Measurements from ENCODE around the gene DPP8.
"Not testable (repeated sequence)": the region's sequence is repeated elsewhere in the genome, so short reads cannot be mapped to it uniquely, and the experiment has no call there.

DPP8 gene

GRCh38 chr15:65524226-65524625 is 6.7 kb upstream of the DPP8 start:
- no peak for DNase-seq (ENCODE audit: low spot score)

DNA sequence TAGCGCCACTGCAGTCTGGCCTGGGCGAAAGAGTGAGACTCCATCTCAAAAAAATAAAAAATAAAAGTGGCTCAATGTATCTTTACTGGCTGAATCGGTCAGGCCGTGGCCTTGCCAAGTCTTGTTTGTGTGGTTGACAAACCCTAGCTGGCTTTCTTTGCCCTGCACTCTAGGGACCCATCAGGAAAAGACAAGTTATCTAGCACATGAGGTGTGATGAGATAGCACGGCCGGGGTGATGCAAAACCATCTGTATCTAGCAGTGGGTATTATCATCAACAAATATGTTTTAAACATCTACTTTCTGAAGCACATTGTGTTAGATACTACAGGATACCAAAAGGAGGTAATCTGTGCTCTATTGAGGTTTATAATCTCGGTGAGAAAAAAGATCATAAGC is 3.9 kb upstream of the DPP8 start:
- DNase-seq (ENCODE audit: low spot score): no peak

- DNase-seq (ENCODE audit: low spot score): no peak
Observed at GRCh38 chr15:65518633-65519285, 1.3 kb upstream of the DPP8 start.

- no peak for DNase-seq (ENCODE audit: low spot score)
Observed at GRCh38 chr15:65517866-65518207, 348 bp upstream of the DPP8 start.

- no peak for DNase-seq (ENCODE audit: low spot score)
Observed at GRCh38 chr15:65512807-65513416, 4.6 kb downstream of the DPP8 start.

GRCh38 chr15:65512189-65512588 is 5.3 kb downstream of the DPP8 start:
- DNase-seq (ENCODE audit: low spot score): no peak

- DNase-seq (ENCODE audit: low spot score): no peak
Observed at GRCh38 chr15:65509321-65509720, 8.2 kb downstream of the DPP8 start.

DNA sequence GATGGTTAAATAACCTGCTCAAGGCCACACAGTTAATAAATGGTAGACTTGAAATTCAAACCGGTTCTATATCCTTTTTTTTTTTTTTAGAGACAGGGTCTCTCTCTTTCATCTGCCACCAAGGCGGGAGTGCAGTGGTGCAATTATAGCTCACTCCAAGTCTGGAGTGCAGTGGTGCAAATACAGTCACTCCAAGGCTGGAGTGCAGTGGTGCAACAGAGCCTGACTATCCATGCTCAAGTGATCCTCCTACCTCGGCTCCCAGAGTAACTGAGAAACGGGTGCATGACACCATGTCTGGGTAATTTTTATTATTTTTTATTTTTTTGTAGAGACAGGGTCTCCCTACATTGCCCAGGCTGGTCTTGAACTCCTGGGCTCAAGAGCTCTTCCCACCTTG is 23.4 kb downstream of the DPP8 start:
- no peak for DNase-seq (ENCODE audit: low spot score)

GRCh38 chr15:65484876-65485275 is 32.6 kb downstream of the DPP8 start:
- no peak for DNase-seq (ENCODE audit: low spot score)

GRCh38 chr15:65476903-65477302 is 40.6 kb downstream of the DPP8 start:
- no peak for DNase-seq (ENCODE audit: low spot score)

- no peak for DNase-seq (ENCODE audit: low spot score)
Observed at GRCh38 chr15:65470866-65471265, 46.6 kb downstream of the DPP8 start.

DNA sequence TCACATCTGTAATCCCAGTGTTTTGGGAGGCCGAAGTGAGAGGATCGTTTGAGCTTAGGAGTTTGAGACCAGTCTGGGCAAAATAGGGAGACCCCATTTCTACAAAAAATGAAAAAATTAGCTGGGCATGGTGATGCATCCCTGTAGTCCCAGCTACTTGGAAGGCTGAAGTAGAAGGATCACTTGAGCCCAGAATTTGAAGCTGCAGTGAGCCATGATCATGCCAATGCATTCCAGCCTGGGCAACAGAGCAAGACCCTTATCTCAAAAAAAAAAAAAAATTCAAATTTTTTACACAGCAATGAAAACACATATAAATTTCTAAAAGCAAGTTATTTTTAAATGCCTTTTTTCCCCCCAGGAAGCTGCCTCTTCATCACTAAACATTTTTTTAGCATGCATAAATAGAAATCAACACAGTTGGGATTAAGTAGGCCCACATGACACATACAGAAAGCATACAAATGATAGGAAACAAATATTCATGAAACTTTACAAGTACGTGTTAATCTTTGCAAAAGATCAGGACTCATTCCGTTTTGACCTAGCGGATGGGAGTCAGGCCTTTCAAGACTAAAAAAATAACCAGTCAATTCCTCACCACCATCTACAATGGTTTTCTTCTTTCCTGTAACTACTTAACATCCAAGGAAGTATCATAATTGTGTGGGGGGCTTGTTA is 49.1 kb downstream of the DPP8 start:
- no peak for DNase-seq (ENCODE audit: low spot score)

DNA sequence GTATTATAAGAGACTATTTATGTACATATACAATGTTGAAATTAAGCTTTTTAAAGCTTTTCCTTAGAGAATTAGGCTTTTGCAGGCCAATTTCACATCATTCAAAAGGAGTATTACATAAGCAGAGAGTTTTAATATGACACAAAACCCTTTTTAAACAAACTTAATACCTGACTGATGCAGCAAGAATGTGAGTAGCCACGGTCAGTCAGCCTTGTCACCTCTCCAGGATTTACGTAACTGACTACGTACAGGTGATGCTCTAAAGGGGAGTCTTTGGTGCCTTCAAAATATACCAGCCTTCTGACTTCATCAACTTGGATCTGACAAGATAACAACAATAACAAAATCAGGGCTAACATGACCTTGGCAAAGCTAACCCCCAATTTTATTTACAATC is 50.6 kb downstream of the DPP8 start:
- DNase-seq (ENCODE audit: low spot score): no peak

- DNase-seq (ENCODE audit: low spot score): not testable (repeated sequence)
Observed at GRCh38 chr15:65463096-65463495, 54.4 kb downstream of the DPP8 start.

DNA sequence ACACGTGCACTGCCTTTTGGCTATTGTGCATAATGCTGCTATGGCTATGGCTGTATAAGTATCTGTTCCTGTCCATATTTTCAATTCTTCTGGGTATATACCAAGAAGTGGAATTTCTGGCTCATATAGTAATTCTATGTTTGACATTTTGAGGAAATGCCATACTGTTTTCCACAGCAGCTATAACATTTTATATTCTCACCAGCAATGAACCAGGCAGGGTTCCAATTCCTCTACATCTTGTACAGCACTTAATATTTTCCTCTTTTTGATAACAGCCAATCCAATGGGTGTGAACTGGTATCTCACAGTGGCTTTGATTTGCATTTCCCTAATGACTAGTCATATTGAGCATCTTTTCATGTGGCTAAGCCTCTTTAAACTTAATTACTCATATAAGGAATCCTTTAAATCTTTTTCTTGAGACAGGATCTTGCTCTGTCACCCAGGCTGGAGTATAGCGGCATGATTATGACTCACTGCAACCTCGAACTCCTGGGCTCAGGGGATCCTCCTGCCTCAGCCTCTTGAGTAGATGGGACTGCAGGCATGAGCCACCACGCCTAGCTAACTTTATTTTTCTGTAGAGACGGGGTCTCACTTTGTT is 56.6 kb downstream of the DPP8 start:
- DNase-seq (ENCODE audit: low spot score): no peak

- DNase-seq (ENCODE audit: low spot score): not testable (repeated sequence)
Observed at GRCh38 chr15:65455256-65455655, 62.2 kb downstream of the DPP8 start.

DNA sequence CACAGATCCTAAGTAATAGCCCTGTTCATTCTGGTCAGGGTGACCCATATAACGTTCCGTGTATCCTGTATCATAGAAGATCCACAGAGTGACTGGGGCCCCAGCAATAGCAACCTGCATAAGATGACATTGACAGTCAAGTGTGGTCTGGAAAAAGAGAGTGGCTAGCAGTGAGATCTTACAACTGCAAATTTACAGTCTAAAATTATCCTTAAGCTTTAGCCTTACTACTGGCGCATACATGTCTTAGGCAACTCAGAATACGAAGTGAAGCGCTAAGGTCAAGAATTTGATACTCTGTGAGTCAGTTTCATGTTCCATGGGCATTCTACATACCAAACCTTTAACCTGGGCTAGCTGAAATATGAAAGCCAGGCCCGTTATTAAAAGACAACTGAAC is 65.5 kb downstream of the DPP8 start:
- DNase-seq (ENCODE audit: low spot score): no peak

GRCh38 chr15:65450556-65450955 is 66.9 kb downstream of the DPP8 start:
- DNase-seq (ENCODE audit: low spot score): no peak

- DNase-seq (ENCODE audit: low spot score): no peak
Observed at GRCh38 chr15:65447145-65447544, 70.3 kb downstream of the DPP8 start.

- no peak for DNase-seq (ENCODE audit: low spot score)
Observed at GRCh38 chr15:65434201-65434600, 83.3 kb downstream of the DPP8 start.

DNA sequence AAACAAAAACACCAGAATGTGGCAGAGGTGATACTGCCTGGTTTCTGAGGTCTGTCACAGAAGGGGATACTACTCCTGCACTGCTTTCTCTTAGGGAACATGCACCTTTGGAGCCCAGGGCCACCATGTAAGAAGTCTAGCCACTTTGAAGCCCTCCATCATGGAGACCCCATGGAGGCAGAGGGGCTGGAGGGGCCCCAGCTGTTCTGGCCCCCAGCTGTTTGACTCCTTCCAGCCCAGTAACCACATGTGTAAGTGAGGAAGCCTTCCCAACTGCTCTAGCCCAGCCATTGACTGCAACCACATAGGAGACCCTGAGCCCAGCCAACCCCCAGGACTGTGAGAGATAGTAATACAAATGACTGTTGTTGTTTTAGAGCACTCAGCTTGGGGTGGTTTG is 85.8 kb downstream of the DPP8 start:
- DNase-seq (ENCODE audit: low spot score): no peak

DNA sequence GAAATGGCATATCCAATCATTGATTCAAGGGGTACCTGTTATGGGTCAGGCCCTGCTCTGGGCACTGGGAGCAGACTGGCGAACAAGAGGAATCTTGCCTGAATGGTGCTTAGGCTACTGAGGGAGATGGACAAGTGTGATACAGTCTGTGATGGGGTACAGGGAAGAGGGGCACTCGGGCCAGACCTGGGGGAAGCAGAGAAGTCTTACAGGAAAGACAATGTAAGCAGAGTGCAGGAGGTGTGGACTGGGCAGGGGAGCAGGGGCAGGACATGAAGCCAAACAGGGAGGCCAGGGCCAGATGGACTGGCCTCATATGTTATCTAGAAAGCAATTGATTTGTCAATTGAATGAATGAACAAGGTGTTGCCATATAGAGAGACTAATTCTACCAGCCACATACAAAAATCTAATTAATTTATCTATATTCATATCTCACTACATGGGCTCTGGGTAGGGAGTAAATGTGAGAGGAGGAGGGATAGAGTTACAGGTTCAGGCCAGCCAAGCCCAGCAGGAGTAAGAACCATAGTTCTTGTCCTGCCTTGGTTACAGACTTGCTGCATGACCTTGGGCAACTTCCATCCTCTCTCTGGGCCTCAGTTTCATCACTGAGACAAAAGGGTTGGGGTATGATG is 91.2 kb downstream of the DPP8 start:
- DNase-seq (ENCODE audit: low spot score): no peak

- DNase-seq (ENCODE audit: low spot score): no peak
Observed at GRCh38 chr15:65424683-65425082, 92.8 kb downstream of the DPP8 start.
